ENCODE results near the gene COX5A. TPM values are rescaled to one million over a fixed set of nuclear protein-coding genes. Genes with fewer than 3 reads are reported as not detected.

COX5A gene
- total RNA-seq, result 100 to 1,000 TPM; 114 to 130 (median 122) TPM

GRCh38 chr15:74937590-74938371, at the start of gene COX5A:
TSS of gene COX5A (minus strand) at chr15:74938073. CDS start at chr15:74938014, 59 bp downstream.
- peak; percentile 95 to 97 for DNase-seq (ENCODE audit: low spot score in 2 of 2)
- no peaks in the 10 kb centered on the region for H3K9me3 ChIP-seq
- H3K4me1 ChIP-seq, result peaks cover 15% of the 10 kb centered on the region
- H3K4me3 ChIP-seq, result peak within 1 kb of the TSS; percentile 91
- peak within 1 kb of the TSS; percentile 93 for H3K27ac ChIP-seq
- WGBS, result 0% methylated on average over 1 of the region's 85 CpGs
- no peaks in the 10 kb centered on the region for H3K36me3 ChIP-seq
- TF ChIP-seq POLR2A (IDR thresholded peaks at IDR 0.05) (peak; percentile 2 to 67), CTCF (IDR thresholded peaks at IDR 0.05) (no peak), POLR2AphosphoS5 (IDR thresholded peaks at IDR 0.05) (peak in 2 of 3 donors; percentile 20 to 78), EP300 (IDR thresholded peaks at IDR 0.05) (no peak)
- H3K27me3 ChIP-seq, result no peaks in the 10 kb centered on the region

GRCh38 chr15:74983725-74984231, 45.9 kb upstream of the COX5A start:
- no peak for DNase-seq (ENCODE audit: low spot score in 2 of 2)
- H3K4me1 ChIP-seq, result no peaks in the 10 kb centered on the region
- 29% methylated on average over 4 of the region's 4 CpGs for WGBS
- H3K4me3 ChIP-seq, result no peak overlapping the region
- H3K27me3 ChIP-seq, result peaks cover 3% of the 10 kb centered on the region
- no peak for TF ChIP-seq CTCF (IDR thresholded peaks at IDR 0.05)
- TF ChIP-seq POLR2AphosphoS5 (IDR thresholded peaks at IDR 0.05), result no peak
- TF ChIP-seq POLR2A (IDR thresholded peaks at IDR 0.05), result no peak
- no peak for TF ChIP-seq EP300 (IDR thresholded peaks at IDR 0.05)
- no peak overlapping the region for H3K27ac ChIP-seq
- H3K36me3 ChIP-seq, result no peaks in the 10 kb centered on the region
- no peaks in the 10 kb centered on the region for H3K9me3 ChIP-seq

GRCh38 chr15:74982183-74982582, 44.3 kb upstream of the COX5A start:
- Histone ChIP-seq H3K36me3 (no peaks in the 10 kb centered on the region), H3K27me3 (peaks cover 3% of the 10 kb centered on the region), H3K4me1 (no peaks in the 10 kb centered on the region), H3K27ac (no peak overlapping the region), H3K4me3 (no peak overlapping the region), H3K9me3 (no peaks in the 10 kb centered on the region)
- no peak for DNase-seq (ENCODE audit: low spot score in 2 of 2)
- TF ChIP-seq EP300 (IDR thresholded peaks at IDR 0.05) (no peak), POLR2AphosphoS5 (IDR thresholded peaks at IDR 0.05) (no peak), POLR2A (IDR thresholded peaks at IDR 0.05) (no peak), CTCF (IDR thresholded peaks at IDR 0.05) (no peak)
- 75% methylated on average over 5 of the region's 5 CpGs for WGBS

- no peak overlapping the region for H3K27ac ChIP-seq
- 31% methylated on average over 3 of the region's 3 CpGs for WGBS
- no peaks in the 10 kb centered on the region for H3K9me3 ChIP-seq
- TF ChIP-seq POLR2AphosphoS5 (IDR thresholded peaks at IDR 0.05) (no peak), POLR2A (IDR thresholded peaks at IDR 0.05) (no peak), CTCF (IDR thresholded peaks at IDR 0.05) (no peak), EP300 (IDR thresholded peaks at IDR 0.05) (no peak)
- no peaks in the 10 kb centered on the region for H3K27me3 ChIP-seq
- no peak for DNase-seq (ENCODE audit: low spot score in 2 of 2)
- no peak overlapping the region for H3K4me3 ChIP-seq
- H3K36me3 ChIP-seq, result no peaks in the 10 kb centered on the region
- no peaks in the 10 kb centered on the region for H3K4me1 ChIP-seq
These were observed 40.6 kb upstream of the COX5A start for GRCh38 chr15:74978503-74978902.

- Histone ChIP-seq H3K4me1 (no peaks in the 10 kb centered on the region), H3K36me3 (no peaks in the 10 kb centered on the region), H3K27ac (no peak overlapping the region), H3K4me3 (no peak overlapping the region), H3K9me3 (no peaks in the 10 kb centered on the region), H3K27me3 (no peaks in the 10 kb centered on the region)
- no peak for TF ChIP-seq POLR2AphosphoS5 (IDR thresholded peaks at IDR 0.05)
- TF ChIP-seq POLR2A (IDR thresholded peaks at IDR 0.05), result no peak
- TF ChIP-seq CTCF (IDR thresholded peaks at IDR 0.05), result no peak
- TF ChIP-seq EP300 (IDR thresholded peaks at IDR 0.05), result no peak
- WGBS, result 90% methylated on average over 1 of the region's 1 CpG
- DNase-seq (ENCODE audit: low spot score in 2 of 2), result no peak
These were observed 40.2 kb upstream of the COX5A start for GRCh38 chr15:74978077-74978476.
